ENCODE results near the gene THSD4. TPM values are rescaled to one million over a fixed set of nuclear protein-coding genes. Genes with fewer than 3 reads are reported as not detected.

The THSD4 gene
- total and polyA plus RNA-seq, 9 of the 15 experiments (the other 6 are each of a cell fraction or from before 2014, with no cell fraction given): 0.04 TPM; not detected in 5

GRCh38 chr15:71634820-71635560 is 519.7 kb downstream of the THSD4 start:
- Histone ChIP-seq H3K9ac (ENCODE audit: insufficient read depth in 1 of 2, low read depth in 2 of 2, low read length in 2 of 2) (no peak overlapping the region), H3K9me3 (replicated peaks; ENCODE audit: control insufficient read depth, insufficient read depth, low read depth, low read length) (no peaks in the 10 kb centered on the region), H3K27ac (ENCODE audit: extremely low read depth, low read depth, low read length) (no peak overlapping the region), H3K79me2 (ENCODE audit: control insufficient read depth, insufficient read depth, low read length) (no peaks in the 10 kb centered on the region), H3K4me2 (ENCODE audit: insufficient read depth, low read length) (no peak overlapping the region), H4K20me1 (replicated peaks; ENCODE audit: control insufficient read depth, insufficient read depth, low read length) (no peaks in the 10 kb centered on the region), H3K36me3 (ENCODE audit: control insufficient read depth, insufficient read depth, low read length) (no peaks in the 10 kb centered on the region), H3K4me1 (replicated peaks in 1 of 2; ENCODE audit: control insufficient read depth in 2 of 2, insufficient read depth in 2 of 2, low read length in 2 of 2) (no peaks in the 10 kb centered on the region), H2AFZ (ENCODE audit: low read depth, low read length) (no peak overlapping the region), H3K27me3 (ENCODE audit: control insufficient read depth in 2 of 2, insufficient read depth in 2 of 2, low read length in 2 of 2) (no peaks in the 10 kb centered on the region; a peak in 1 of 5 replicates), H3K4me3 (no peak overlapping the region), H3K9me1 (ENCODE audit: control insufficient read depth, insufficient read depth, low read length) (no peaks in the 10 kb centered on the region)
- intact Hi-C loops (cut with micrococcal nuclease) (no loop called here), in situ Hi-C loops (cut with MboI) (no loop called here)
- no peak for ATAC-seq
- ChIA-PET POLR2A (interaction anchor here (0.7 kb wide), 1 partner anchor 149 kb away, joined by 3 read pairs; no protein-coding TSS in a partner anchor), CTCF (ENCODE audit: low intra/inter-chr PET ratio) (no interaction called here)
- FAIRE-seq: no peak
- no peak for DNase-seq (ENCODE audit: extremely low read depth in 1 of 4, low spot score in 3 of 4)
- WGBS (ENCODE audit: insufficient coverage, low coverage, missing lambda C conversion rate): 0% methylated on average over 6 of the region's 6 CpGs
- no TSS peak for BruUV-seq (replicated peaks)
- TF ChIP-seq MYBL2 (IDR thresholded peaks at IDR 0.05; ENCODE audit: low read depth) (no peak), MYBL2 (CRISPR knock-in tag; IDR thresholded peaks at IDR 0.05; ENCODE audit: borderline replicate concordance) (no peak), HDAC8 (tag; IDR thresholded peaks at IDR 0.05) (no peak), FOXJ2 (tag; IDR thresholded peaks at IDR 0.05) (no peak), HMGXB4 (CRISPR knock-in tag; IDR thresholded peaks at IDR 0.05) (no peak), POLR2G (IDR thresholded peaks at IDR 0.05; ENCODE audit: low read depth, low read length) (no peak), CCAR2 (IDR thresholded peaks at IDR 0.05; ENCODE audit: low read depth, low read length) (no peak), DEAF1 (CRISPR knock-in tag; IDR thresholded peaks at IDR 0.05) (no peak), NELFE (IDR thresholded peaks at IDR 0.05; ENCODE audit: insufficient read depth, insufficient read length) (no peak), PHB2 (IDR thresholded peaks at IDR 0.05; ENCODE audit: low read depth) (no peak)
